Measurements from ENCODE around the gene DIRAS3.

DNA sequence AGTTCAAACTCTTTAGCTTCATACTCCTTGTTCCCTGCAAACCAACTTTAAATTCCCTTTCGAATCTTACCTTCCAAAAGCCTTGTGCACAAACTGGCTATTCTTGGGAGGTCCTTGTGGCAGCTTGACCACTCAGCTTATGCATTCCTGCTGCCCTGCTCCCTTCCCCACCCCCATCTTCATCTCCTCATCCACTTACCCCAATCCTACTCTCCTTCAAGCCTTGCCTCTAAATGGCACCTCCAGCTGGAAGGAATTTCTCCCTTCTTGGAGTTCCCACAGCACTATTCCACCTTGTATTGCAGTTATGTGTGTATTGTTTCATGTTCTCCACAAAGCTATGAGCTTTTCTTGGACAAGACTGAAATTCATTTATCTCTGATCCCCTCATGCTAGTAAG, 15.3 kb upstream of the DIRAS3 start:
- TF ChIP-seq, protein P1, sequence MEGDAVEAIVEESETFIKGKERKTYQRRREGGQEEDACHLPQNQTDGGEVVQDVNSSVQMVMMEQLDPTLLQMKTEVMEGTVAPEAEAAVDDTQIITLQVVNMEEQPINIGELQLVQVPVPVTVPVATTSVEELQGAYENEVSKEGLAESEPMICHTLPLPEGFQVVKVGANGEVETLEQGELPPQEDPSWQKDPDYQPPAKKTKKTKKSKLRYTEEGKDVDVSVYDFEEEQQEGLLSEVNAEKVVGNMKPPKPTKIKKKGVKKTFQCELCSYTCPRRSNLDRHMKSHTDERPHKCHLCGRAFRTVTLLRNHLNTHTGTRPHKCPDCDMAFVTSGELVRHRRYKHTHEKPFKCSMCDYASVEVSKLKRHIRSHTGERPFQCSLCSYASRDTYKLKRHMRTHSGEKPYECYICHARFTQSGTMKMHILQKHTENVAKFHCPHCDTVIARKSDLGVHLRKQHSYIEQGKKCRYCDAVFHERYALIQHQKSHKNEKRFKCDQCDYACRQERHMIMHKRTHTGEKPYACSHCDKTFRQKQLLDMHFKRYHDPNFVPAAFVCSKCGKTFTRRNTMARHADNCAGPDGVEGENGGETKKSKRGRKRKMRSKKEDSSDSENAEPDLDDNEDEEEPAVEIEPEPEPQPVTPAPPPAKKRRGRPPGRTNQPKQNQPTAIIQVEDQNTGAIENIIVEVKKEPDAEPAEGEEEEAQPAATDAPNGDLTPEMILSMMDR (IDR thresholded peaks at IDR 0.05; ENCODE audit: low read depth, low read length): no peak
- no peak for TF ChIP-seq POLR2A (IDR thresholded peaks at IDR 0.05; ENCODE audit: extremely low read depth, insufficient read length)
